Neuronal stem cell (in vitro differentiated cells): Measurements from ENCODE around the gene SH3BP2.
A peak's percentile ranks its signal among the peaks of the same experiment; 100 is the strongest.
"Not testable (repeated sequence)": the region's sequence is repeated elsewhere in the genome, so short reads cannot be mapped to it uniquely, and the experiment has no call there.

Source experiments
- DNase-seq: peaks from one replicate; pipeline ENCODE4 v3.0.0-alpha.2; 2013; ENCODE audit warnings: low spot score
- H2AFZ ChIP-seq: one replicate; pipeline ENCODE4 v1.6.1; 2013; ENCODE audit warnings: mild to moderate bottlenecking, low read length, inconsistent platforms
- H2AK5ac ChIP-seq: 2 replicates; pipeline ENCODE4 v1.6.1; 2013; ENCODE audit warnings: low read depth, mild to moderate bottlenecking, inconsistent platforms, low read length, moderate library complexity, mixed read lengths
- H2BK120ac ChIP-seq: 2 replicates; pipeline ENCODE4 v1.6.1; 2013; ENCODE audit warnings: low read depth, mild to moderate bottlenecking, inconsistent platforms, low read length, moderate library complexity, mixed read lengths
- H2BK12ac ChIP-seq: one replicate; pipeline ENCODE4 v1.6.1; 2013; ENCODE audit warnings: low read length, inconsistent platforms
- H2BK15ac ChIP-seq: 2 replicates; pipeline ENCODE4 v1.6.1; 2013; ENCODE audit warnings: mild to moderate bottlenecking, low read length, inconsistent platforms, mixed read lengths
- H2BK5ac ChIP-seq: one replicate; pipeline ENCODE4 v1.6.1; 2013; ENCODE audit warnings: inconsistent platforms, mild to moderate bottlenecking, low read length, moderate library complexity
- H3K14ac ChIP-seq: one replicate; pipeline ENCODE4 v1.6.1; 2013; ENCODE audit warnings: low read length, inconsistent platforms
- H3K18ac ChIP-seq: 2 replicates; pipeline ENCODE4 v1.6.1; 2013; ENCODE audit warnings: low read length, inconsistent platforms
- H3K23ac ChIP-seq: 2 replicates; pipeline ENCODE4 v1.6.1; 2013; ENCODE audit warnings: low read depth, mild to moderate bottlenecking, mixed read lengths, low read length, inconsistent platforms; ENCODE audit not compliant: poor library complexity
- H3K27ac ChIP-seq: replicated peaks from 3 replicates; pipeline ENCODE4 v1.5.1; 2013; ENCODE audit warnings: low read length, inconsistent platforms
- H3K27me3 ChIP-seq, 3 experiments: 2 replicates each; pipeline ENCODE4 v1.6.1; 2013; ENCODE audit warnings: low read length in 3 of 3, mild to moderate bottlenecking in 2 of 3, inconsistent platforms in 1 of 3, low read depth in 1 of 3, mixed read lengths in 1 of 3, moderate library complexity in 1 of 3; ENCODE audit not compliant: control insufficient read depth in 3 of 3, insufficient read depth in 3 of 3
- H3K36me3 ChIP-seq, 2 donors: replicated peaks in 1 of 2; 2 replicates each; pipeline ENCODE4 v1.6.1; 2013; ENCODE audit warnings: low read length in 2 of 2; ENCODE audit not compliant: control insufficient read depth in 2 of 2, insufficient read depth in 2 of 2
- H3K4ac ChIP-seq: 2 replicates; pipeline ENCODE4 v1.6.1; 2013; ENCODE audit warnings: inconsistent platforms, mild to moderate bottlenecking, low read length, moderate library complexity
- H3K4me1 ChIP-seq, 2 donors: 1 replicate in 1 of 2; 2 replicates in 1 of 2; pipeline ENCODE4 v1.6.1; 2013; ENCODE audit warnings: low read length in 2 of 2, low read depth in 1 of 2; ENCODE audit not compliant: control insufficient read depth in 2 of 2, insufficient read depth in 1 of 2
- H3K4me2 ChIP-seq: one replicate; pipeline ENCODE4 v1.6.1; 2013; ENCODE audit warnings: mild to moderate bottlenecking, low read length, inconsistent platforms; ENCODE audit not compliant: insufficient read depth, poor library complexity, severe bottlenecking
- H3K4me3 ChIP-seq, 2 donors: 2 replicates each; pipeline ENCODE4 v1.5.1; 2013; ENCODE audit warnings: low read length in 2 of 2, mild to moderate bottlenecking in 2 of 2, inconsistent platforms in 1 of 2, moderate library complexity in 1 of 2
- H3K79me1 ChIP-seq: one replicate; pipeline ENCODE4 v1.6.1; 2013; ENCODE audit warnings: low read depth, mild to moderate bottlenecking, inconsistent platforms, low read length, moderate library complexity
- H3K9ac ChIP-seq: one replicate; pipeline ENCODE4 v1.6.1; 2013; ENCODE audit warnings: mild to moderate bottlenecking, low read depth, low read length, inconsistent platforms; ENCODE audit not compliant: poor library complexity
- H3K9me3 ChIP-seq, 2 donors: replicated peaks in 1 of 2; 2 replicates each; pipeline versions ENCODE3 to v1.6.1; 2013; ENCODE audit warnings: low read length in 2 of 2, mild to moderate bottlenecking in 2 of 2, inconsistent platforms in 1 of 2, low read depth in 1 of 2, mixed read lengths in 1 of 2, moderate library complexity in 1 of 2; ENCODE audit not compliant: control insufficient read depth in 2 of 2, insufficient read depth in 1 of 2
- H4K8ac ChIP-seq: one replicate; pipeline ENCODE4 v1.6.1; 2013; ENCODE audit warnings: low read depth, mild to moderate bottlenecking, inconsistent platforms, low read length, moderate library complexity
- H4K91ac ChIP-seq: one replicate; pipeline ENCODE4 v1.6.1; 2013; ENCODE audit warnings: low read length, low read depth, mild to moderate bottlenecking, inconsistent platforms; ENCODE audit not compliant: poor library complexity
- WGBS, 2 donors: extraction: QIAGEN DNeasy Blood & Tissue Kit; methylation state at CpG; one replicate each; pipeline ENCODE4 v1.1.7; 2013; ENCODE audit warnings: missing lambda C conversion rate in 2 of 2, mixed read lengths in 1 of 2; ENCODE audit not compliant: insufficient read length in 2 of 2, insufficient replicate concordance in 1 of 2; ENCODE audit errors: extremely low coverage in 2 of 2; 5-methylcytosine and 5-hydroxymethylcytosine counted together

The SH3BP2 gene

GRCh38 chr4:2768921-2769336, 24.0 kb upstream of the SH3BP2 start:
- no peak overlapping the region for H2BK15ac ChIP-seq
- no CpG with 5 or more reads among the region's 15 CpGs for WGBS, 2 donors

GRCh38 chr4:2771264-2771663, 21.6 kb upstream of the SH3BP2 start:
- Histone ChIP-seq H3K14ac (no peak overlapping the region), H3K4me2 (no peak overlapping the region), H3K4ac (no peak overlapping the region), H3K4me3 (no peak overlapping the region), H2BK120ac (no peak overlapping the region), H2AK5ac (no peak overlapping the region), H3K79me1 (no peaks in the 10 kb centered on the region), H4K8ac (no peak overlapping the region), H3K36me3 (no peaks in the 10 kb centered on the region), H2BK12ac (no peak overlapping the region), H3K9ac (no peak overlapping the region), H3K4me1 (no peaks in the 10 kb centered on the region), H3K18ac (no peak overlapping the region), H3K27ac (no peak overlapping the region), H3K27me3 (peaks cover 0 to 3% (median 0%) of the 10 kb centered on the region in 3 experiments), H3K9me3 (peaks cover 0 to 3% of the 10 kb centered on the region in 2 donors), H2AFZ (no peak overlapping the region), H3K23ac (no peak overlapping the region), H4K91ac (no peak overlapping the region), H2BK5ac (no peak overlapping the region), H2BK15ac (no peak overlapping the region)
- no peak for DNase-seq
- WGBS, 2 donors, result no CpG with 5 or more reads among the region's 3 CpGs

More at GRCh38 chr4:2768921-2769336, 24.0 kb upstream of the SH3BP2 start:
- Histone ChIP-seq H3K27ac (no peak overlapping the region), H3K4me3 (no peak overlapping the region), H3K4me1 (no peaks in the 10 kb centered on the region), H4K91ac (no peak overlapping the region), H3K36me3 (no peaks in the 10 kb centered on the region), H4K8ac (no peak overlapping the region), H2BK12ac (peak overlapping the region; percentile 12), H2AFZ (peak overlapping the region; percentile 56), H3K27me3 (peaks cover 0 to 3% (median 0%) of the 10 kb centered on the region in 3 experiments), H3K18ac (peak overlapping the region; percentile 52), H2BK5ac (no peak overlapping the region), H3K4me2 (no peak overlapping the region), H3K9me3 (peaks cover 0 to 3% of the 10 kb centered on the region in 2 donors), H3K4ac (no peak overlapping the region), H3K23ac (no peak overlapping the region), H3K9ac (no peak overlapping the region), H3K14ac (peak overlapping the region; percentile 57), H2AK5ac (peak overlapping the region; percentile 29), H3K79me1 (no peaks in the 10 kb centered on the region), H2BK120ac (no peak overlapping the region)
- DNase-seq, result no peak

- H3K4me1 ChIP-seq, H4K91ac ChIP-seq, H3K36me3 ChIP-seq, H2BK12ac ChIP-seq, H3K23ac ChIP-seq, H3K9ac ChIP-seq, H2BK5ac ChIP-seq, H3K4me2 ChIP-seq, H3K79me1 ChIP-seq, H2AK5ac ChIP-seq, H3K4me3 ChIP-seq, H3K27me3 ChIP-seq, H4K8ac ChIP-seq, H3K27ac ChIP-seq, H3K18ac ChIP-seq, H2AFZ ChIP-seq, H2BK15ac ChIP-seq, H3K4ac ChIP-seq, DNase-seq, H3K14ac ChIP-seq, H2BK120ac ChIP-seq: not testable (repeated sequence)
- H3K9me3 ChIP-seq, result peaks cover 0 to 12% of the 10 kb centered on the region in 2 donors
- no CpG with 5 or more reads among the region's 5 CpGs for WGBS, 2 donors
Measured at GRCh38 chr4:2780643-2781042, 12.2 kb upstream of the SH3BP2 start.

GRCh38 chr4:2781911-2782310, 11.0 kb upstream of the SH3BP2 start:
- Histone ChIP-seq H3K4me1 (no peaks in the 10 kb centered on the region), H3K14ac (no peak overlapping the region), H2BK15ac (no peak overlapping the region), H2AFZ (no peak overlapping the region), H2AK5ac (no peak overlapping the region), H3K4me2 (no peak overlapping the region), H2BK12ac (no peak overlapping the region), H3K9me3 (peaks cover 0 to 12% of the 10 kb centered on the region in 2 donors), H3K27me3 (no peaks in the 10 kb centered on the region), H3K4ac (no peak overlapping the region), H2BK5ac (no peak overlapping the region), H2BK120ac (no peak overlapping the region), H3K9ac (no peak overlapping the region), H3K18ac (no peak overlapping the region), H3K23ac (no peak overlapping the region), H3K4me3 (no peak overlapping the region), H4K91ac (no peak overlapping the region), H3K79me1 (no peaks in the 10 kb centered on the region), H4K8ac (no peak overlapping the region), H3K27ac (no peak overlapping the region), H3K36me3 (no peaks in the 10 kb centered on the region)
- no peak for DNase-seq
- WGBS, 2 donors, result no CpG with 5 or more reads among the region's 10 CpGs
